HG03342 (cell line): ENCODE measurements around the gene ALKBH8.
A peak's percentile ranks its signal among the peaks of the same experiment; 100 is the strongest.
"Not testable (repeated sequence)": the region's sequence is repeated elsewhere in the genome, so short reads cannot be mapped to it uniquely, and the experiment has no call there.

Experiments
- ATAC-seq: cut with Tn5 transposase; IDR thresholded peaks from one replicate; pipeline ENCODE4 v1.9.1; 2021; ENCODE audit warnings: mild to moderate bottlenecking, moderate library complexity; ENCODE audit not compliant: unreplicated experiment

Gene ALKBH8

GRCh38 chr11:107508201-107508857, 57.2 kb downstream of the ALKBH8 start:
- ATAC-seq, result no peak

DNA sequence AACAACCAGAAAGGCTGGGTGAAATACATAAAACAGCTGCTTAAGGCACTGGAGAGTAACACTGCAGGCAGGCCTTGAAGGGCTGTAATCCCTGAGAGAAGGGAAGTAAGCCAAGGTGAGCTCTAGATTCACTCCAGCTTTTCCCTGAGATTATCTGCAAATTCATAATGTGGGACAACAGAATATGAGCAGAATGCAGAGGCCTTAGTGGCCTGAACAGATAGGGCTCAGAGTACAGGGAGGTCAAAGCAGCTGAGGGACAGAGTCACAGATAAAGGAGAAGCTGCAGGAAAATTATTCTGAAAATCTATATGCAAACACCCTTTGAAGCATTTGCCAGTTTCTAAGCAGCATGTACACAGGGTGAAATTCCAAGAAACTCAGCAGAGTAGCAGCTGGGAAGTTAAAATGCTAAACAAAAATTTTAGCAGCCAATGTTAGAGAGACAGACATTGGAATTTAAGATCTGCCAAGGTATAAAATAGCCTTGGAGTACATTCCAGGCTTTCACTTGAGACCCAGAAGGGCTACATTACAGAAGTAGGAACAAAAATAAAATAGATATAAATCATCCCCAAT, 59.8 kb downstream of the ALKBH8 start:
- ATAC-seq, result no peak

GRCh38 chr11:107504981-107505380, 60.6 kb downstream of the ALKBH8 start:
- ATAC-seq, result no peak

DNA sequence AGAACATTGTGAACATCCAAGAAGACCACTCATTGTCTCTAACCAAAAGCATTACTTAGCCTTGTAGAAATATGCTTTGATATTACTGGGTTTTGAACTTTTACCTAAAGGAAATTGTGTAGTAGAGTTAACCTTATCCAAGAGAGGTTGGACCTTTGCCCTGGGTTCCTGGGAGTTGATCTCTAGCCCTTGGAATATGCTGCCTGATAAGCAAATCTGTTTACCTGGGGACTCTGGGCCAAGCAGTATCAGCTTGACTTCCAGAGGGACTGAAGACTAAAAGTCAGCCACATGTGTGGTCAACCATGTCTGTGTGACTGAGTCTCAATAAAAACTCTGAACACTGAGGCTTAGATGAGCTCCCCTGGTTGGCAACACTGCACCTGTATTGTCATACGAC, 63.8 kb downstream of the ALKBH8 start:
- ATAC-seq, result no peak

DNA sequence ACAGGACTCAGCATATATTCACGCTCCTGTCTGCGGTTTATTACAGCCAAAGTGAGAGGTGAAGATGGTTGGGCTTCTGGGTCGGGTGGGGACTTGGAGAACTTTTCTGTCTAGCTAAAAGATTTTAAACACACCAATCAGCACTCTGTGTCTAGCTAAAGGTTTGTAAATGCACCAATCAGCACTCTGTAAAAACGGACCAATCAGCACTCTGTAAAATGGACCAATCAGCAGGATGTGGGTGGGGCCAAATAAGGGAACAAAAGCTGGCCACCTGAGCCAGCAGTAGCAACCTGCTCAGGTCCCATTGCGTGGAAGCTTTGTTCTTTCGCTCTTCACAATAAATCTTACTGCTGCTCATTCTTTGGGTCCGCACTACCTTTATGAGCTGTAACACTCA, 68.2 kb downstream of the ALKBH8 start:
- not testable (repeated sequence) for ATAC-seq

DNA sequence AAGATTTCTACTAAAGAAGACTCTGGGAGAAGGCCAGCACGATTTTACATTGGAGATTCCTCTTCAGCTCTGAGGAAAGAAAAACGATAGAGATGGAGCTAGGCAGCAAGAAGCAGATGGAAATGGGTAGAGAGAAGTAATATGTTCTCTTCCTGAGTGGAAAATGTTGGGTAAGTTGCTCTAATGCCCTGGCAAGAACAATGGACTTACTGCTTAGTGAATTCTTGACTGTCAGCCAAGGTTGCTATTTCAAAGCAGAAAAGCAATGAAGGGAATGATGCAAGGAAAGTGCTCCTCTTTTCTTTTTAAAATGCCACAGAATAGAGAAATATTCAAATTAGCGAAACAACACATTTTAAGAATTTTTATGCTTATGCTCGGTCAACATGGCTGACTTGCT, 69.5 kb downstream of the ALKBH8 start:
- ATAC-seq, result no peak

DNA sequence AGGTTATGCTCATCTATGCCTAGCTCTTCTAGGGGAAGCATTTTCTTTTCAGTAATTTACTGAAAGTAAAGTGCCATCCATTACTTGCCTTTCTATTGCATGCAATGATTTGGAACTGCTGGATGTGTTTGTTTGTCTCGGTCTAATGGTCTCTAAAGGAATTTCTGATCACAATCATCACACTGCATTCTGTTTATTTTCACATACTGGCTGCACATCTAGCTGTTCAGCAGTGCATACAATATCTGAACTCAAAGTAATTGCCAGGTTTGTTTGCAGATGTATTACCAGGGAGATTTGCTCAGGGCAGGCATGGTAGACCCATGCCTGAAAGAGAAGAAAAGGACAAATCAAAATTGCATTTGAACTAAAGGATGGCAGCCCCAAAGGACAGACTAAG, 71.5 kb downstream of the ALKBH8 start:
- no peak for ATAC-seq

DNA sequence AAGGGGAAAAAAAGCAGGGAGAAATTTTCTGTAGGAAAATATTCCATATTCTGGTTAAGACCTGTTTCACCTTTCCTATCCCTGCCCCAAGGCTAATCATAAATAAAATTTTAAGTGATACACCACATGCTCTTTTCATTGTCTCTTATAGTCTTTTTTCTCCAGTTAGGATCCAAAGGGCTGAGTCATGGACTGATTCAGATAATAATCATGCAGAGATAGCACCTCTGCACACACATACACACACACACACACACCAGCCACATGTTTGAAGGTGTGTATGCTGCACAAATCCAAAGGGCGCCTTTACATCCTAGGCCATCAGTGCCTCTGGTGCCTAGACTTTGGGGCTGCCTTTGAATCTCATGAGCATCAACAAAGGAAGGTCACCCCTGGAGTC, 72.4 kb downstream of the ALKBH8 start:
- no peak for ATAC-seq

- no peak for ATAC-seq
Measured at GRCh38 chr11:107490836-107491235, 74.7 kb downstream of the ALKBH8 start.

- ATAC-seq, result no peak
Measured at GRCh38 chr11:107482234-107482633, 83.3 kb downstream of the ALKBH8 start.

- ATAC-seq, result no peak
Measured at GRCh38 chr11:107478922-107479321, 86.6 kb downstream of the ALKBH8 start.

GRCh38 chr11:107477820-107478219, 87.7 kb downstream of the ALKBH8 start:
- no peak for ATAC-seq

- ATAC-seq, result no peak
Measured at GRCh38 chr11:107473792-107474191, 91.7 kb downstream of the ALKBH8 start.

- no peak for ATAC-seq
Measured at GRCh38 chr11:107472966-107473365, 92.6 kb downstream of the ALKBH8 start.

DNA sequence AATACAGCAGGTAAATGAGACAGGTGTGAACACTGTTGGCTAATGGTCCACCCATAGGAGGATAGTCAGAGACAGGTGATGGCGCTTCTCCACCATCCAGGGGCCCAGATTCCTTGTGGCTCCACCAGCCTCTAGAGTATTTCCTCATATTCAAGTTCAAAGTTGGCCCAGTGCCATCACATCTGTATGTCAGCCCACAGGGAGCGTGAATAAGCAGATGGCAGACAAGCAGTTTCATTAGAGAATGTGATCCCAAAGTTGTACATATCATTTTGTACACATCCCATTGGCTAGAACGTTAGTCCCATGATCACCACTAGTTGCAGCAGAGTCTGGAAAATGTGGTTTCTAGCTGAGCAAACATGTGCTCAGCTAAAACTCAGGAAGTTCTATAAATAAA, 96.9 kb downstream of the ALKBH8 start:
- no peak for ATAC-seq

DNA sequence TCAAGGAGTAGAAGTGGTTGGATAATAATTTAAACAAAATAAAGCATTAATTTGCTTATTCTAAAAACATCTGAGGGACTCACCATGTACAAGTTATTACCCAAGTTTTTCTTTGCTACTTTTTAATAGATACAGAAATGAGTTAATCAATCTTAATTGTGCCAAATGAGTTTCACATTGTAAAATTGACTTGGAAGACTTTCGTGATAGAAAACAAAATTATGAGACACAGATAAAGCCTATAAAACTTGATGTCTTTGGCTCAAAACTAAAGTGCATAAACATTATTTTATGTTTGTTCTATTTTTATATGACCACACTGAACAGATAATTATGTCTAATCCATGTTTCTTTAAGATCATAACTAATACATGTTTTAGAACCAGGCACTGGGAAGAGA, 97.8 kb downstream of the ALKBH8 start:
- ATAC-seq, result no peak

- ATAC-seq, result not testable (repeated sequence)
Measured at GRCh38 chr11:107466275-107466866, 99.2 kb downstream of the ALKBH8 start.

GRCh38 chr11:107457558-107458271, 107.8 kb downstream of the ALKBH8 start, which contains the start of gene CWF19L2:
TSS of gene CWF19L2 (minus strand) at chr11:107457825. CDS start at chr11:107457816, 9 bp downstream.
- ATAC-seq, result peak; percentile 99

DNA sequence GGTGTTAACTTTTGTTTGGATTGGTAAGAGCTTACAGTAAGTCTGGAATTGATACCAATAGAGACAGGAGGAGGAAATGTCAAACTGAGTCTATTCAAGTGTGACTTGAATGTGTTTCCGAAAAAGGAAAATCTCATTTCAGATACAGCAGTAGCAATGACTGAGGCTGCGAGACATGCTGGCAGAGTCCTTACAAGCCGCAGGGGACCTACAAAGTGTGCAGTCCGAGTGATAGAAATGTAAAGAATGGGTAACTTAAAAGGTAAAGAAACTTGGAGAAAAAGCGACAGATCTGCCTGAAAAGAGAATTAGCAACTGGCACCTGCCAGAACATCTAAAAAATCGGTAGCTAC, 108.4 kb downstream of the ALKBH8 start:
- peak; percentile 35 for ATAC-seq

DNA sequence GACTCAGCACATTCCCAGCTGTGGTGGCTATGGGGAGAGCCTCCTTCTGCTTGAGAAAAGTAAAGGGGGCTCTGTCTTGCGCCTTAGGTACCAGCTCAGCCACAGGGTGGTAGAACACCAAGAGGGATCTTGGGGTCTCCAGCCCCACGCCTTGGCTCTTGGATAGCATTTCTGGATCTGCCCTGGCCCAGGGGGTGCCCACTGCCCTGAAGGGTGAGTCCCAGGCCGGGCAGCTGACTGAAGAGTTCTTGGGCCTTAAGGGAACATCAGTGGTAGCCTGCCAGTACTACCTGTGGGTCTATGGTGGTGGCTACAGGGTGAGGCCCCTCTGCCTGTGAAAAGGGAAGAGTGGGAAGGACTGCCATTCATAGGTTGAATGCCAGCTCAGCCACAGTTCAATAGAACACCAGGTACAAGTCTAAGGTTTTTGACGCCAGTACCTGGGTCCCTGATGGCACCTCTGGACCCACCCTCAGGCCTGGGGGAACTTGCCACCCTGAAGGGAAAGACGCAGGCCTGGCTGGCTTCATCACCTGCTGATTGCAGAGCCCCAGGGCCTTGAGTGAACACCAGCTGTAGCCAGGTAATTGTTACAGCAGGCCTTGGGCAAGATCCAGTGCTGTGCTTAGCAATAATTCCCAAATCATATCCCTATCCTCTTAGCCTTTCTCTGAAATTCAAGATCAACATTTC, 111.8 kb downstream of the ALKBH8 start:
- ATAC-seq, result no peak
